Measurements from ENCODE around the gene RTTN.

Gene RTTN

DNA sequence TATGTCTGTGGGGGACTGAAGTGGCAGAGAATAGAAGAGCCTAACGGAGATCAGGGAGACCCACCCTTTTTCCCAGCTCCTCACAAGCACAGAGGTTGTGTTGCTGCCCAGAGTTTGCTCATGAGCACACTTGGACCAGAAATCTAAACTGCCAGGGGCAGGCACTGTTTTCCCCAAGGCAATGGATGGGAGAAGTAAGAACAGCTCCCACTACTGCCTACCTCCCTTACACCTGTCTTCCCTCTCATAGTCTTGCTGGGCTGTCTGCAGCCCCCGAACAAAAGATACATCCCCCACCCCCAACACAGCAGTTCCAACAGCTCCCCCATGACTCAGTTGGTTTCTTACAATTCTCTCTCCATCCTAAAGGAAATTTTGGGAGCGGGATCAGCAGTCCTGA, 209.7 kb downstream of the RTTN start:
- Histone ChIP-seq H3K4me2 (ENCODE audit: low read depth, low read length) (no peak overlapping the region), H4K20me1 (ENCODE audit: insufficient read depth, low read length) (no peaks in the 10 kb centered on the region)
- no peak for DNase-seq

GRCh38 chr18:69992776-69993175, 212.7 kb downstream of the RTTN start:
- Histone ChIP-seq H3K9me2 (replicated peaks; ENCODE audit: insufficient read depth, low read length) (no peaks in the 10 kb centered on the region), H3F3A (ENCODE audit: insufficient read depth, low read length) (no peaks in the 10 kb centered on the region), H3K36me3 (replicated peaks; ENCODE audit: insufficient read depth, low read length) (no peaks in the 10 kb centered on the region), H3K4me3 (ENCODE audit: low read length) (no peak overlapping the region), H2AFZ (ENCODE audit: low read length) (no peak overlapping the region), H3K9me3 (replicated peaks; ENCODE audit: insufficient read depth, low read length) (no peaks in the 10 kb centered on the region), H3K27ac (ENCODE audit: low read length) (no peak overlapping the region), H3K27me3 (replicated peaks; ENCODE audit: insufficient read depth, low read length) (no peaks in the 10 kb centered on the region), H3K9ac (ENCODE audit: low read length) (no peak overlapping the region), H4K20me1 (ENCODE audit: insufficient read depth, low read length) (no peaks in the 10 kb centered on the region), H3K79me2 (ENCODE audit: low read length) (no peaks in the 10 kb centered on the region), H3K4me2 (ENCODE audit: low read depth, low read length) (no peak overlapping the region), H3K4me1 (ENCODE audit: low read length) (no peaks in the 10 kb centered on the region)
- DNase-seq, result no peak
- TF ChIP-seq EZH2 (optimal IDR thresholded peaks at IDR 0.05; ENCODE audit: low read depth, low read length) (no peak), CTCF (IDR thresholded peaks at IDR 0.05; ENCODE audit: low read length) (no peak), EZH2phosphoT487 (IDR thresholded peaks at IDR 0.05; ENCODE audit: low read length) (no peak)

More for the DNA sequence above, 209.7 kb downstream of the RTTN start:
- Histone ChIP-seq H3K27me3 (replicated peaks; ENCODE audit: insufficient read depth, low read length) (no peaks in the 10 kb centered on the region), H3K9me3 (replicated peaks; ENCODE audit: insufficient read depth, low read length) (no peaks in the 10 kb centered on the region), H3F3A (ENCODE audit: insufficient read depth, low read length) (no peaks in the 10 kb centered on the region), H3K9ac (ENCODE audit: low read length) (no peak overlapping the region), H3K36me3 (replicated peaks; ENCODE audit: insufficient read depth, low read length) (no peaks in the 10 kb centered on the region), H3K79me2 (ENCODE audit: low read length) (no peaks in the 10 kb centered on the region), H3K27ac (ENCODE audit: low read length) (no peak overlapping the region), H3K4me1 (ENCODE audit: low read length) (no peaks in the 10 kb centered on the region), H3K4me3 (ENCODE audit: low read length) (no peak overlapping the region), H3K9me2 (replicated peaks; ENCODE audit: insufficient read depth, low read length) (no peaks in the 10 kb centered on the region), H2AFZ (ENCODE audit: low read length) (no peak overlapping the region)
- TF ChIP-seq EZH2 (optimal IDR thresholded peaks at IDR 0.05; ENCODE audit: low read depth, low read length), result no peak
- no peak for TF ChIP-seq EZH2phosphoT487 (IDR thresholded peaks at IDR 0.05; ENCODE audit: low read length)
- TF ChIP-seq CTCF (IDR thresholded peaks at IDR 0.05; ENCODE audit: low read length), result no peak

DNA sequence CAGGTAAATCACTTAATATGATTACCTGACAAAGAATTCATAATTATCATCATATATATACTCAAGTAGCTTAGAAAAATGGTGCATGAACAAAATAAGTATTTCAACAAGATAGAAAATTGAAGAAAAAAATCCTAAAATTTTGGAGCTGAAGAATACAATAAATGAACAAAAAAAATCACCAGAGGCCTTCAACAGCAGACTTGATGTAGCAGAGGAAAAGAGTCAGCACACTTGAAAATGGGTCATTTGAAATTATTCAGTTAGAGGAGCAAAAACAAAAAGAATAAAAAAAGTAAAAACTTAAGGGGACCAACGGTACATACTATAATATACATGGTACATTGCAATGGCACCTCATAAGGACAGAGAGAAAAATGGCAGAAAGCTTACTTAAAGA, 217.6 kb downstream of the RTTN start:
- Histone ChIP-seq H2AFZ (ENCODE audit: low read length) (no peak overlapping the region), H3K9me2 (replicated peaks; ENCODE audit: insufficient read depth, low read length) (no peaks in the 10 kb centered on the region), H4K20me1 (ENCODE audit: insufficient read depth, low read length) (no peaks in the 10 kb centered on the region), H3K4me3 (ENCODE audit: low read length) (no peak overlapping the region), H3K27ac (ENCODE audit: low read length) (no peak overlapping the region), H3K4me1 (ENCODE audit: low read length) (no peaks in the 10 kb centered on the region), H3K9ac (ENCODE audit: low read length) (no peak overlapping the region), H3K79me2 (ENCODE audit: low read length) (no peaks in the 10 kb centered on the region), H3K27me3 (replicated peaks; ENCODE audit: insufficient read depth, low read length) (no peaks in the 10 kb centered on the region), H3K36me3 (replicated peaks; ENCODE audit: insufficient read depth, low read length) (no peaks in the 10 kb centered on the region), H3F3A (ENCODE audit: insufficient read depth, low read length) (no peaks in the 10 kb centered on the region), H3K4me2 (ENCODE audit: low read depth, low read length) (no peak overlapping the region), H3K9me3 (replicated peaks; ENCODE audit: insufficient read depth, low read length) (no peaks in the 10 kb centered on the region)
- DNase-seq, result no peak
- TF ChIP-seq CTCF (IDR thresholded peaks at IDR 0.05; ENCODE audit: low read length), result no peak
